ENCODE measurements around the gene KRTAP1-3.

GRCh38 chr17:41013606-41014005 lies 21.1 kb downstream of the KRTAP1-3 start:
- no peak for TF ChIP-seq CTCF (conservative IDR thresholded peaks at IDR 0.05)
- TF ChIP-seq ZFX (IDR thresholded peaks at IDR 0.05), result no peak
